ENCODE data around the gene BPIFA3. TPM values are rescaled to one million over a fixed set of nuclear protein-coding genes. Genes with fewer than 3 reads are reported as not detected.

Gene BPIFA3
- total and polyA plus RNA-seq, 2 of the 8 experiments (the other 6 are each of a cell fraction or from before 2014, with no cell fraction given) = not detected

DNA sequence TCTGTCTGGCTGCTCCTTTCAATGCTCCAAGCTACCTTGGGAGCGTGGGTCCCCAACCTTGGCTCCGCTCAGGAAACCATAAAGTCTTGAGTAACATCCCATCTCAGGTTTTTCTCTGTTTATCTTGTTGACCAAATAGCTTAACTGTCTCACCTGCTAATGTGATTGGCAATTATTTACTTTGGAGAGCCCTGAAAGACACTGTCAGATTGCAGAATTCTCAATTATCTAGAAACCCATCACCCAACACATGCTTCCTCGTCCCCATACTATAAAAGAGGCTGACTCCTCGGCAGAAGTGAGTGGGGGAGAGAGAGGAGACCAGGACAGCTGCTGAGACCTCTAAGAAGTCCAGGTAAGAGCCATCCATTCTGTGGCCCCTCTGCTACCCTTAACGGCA lies 18.5 kb downstream of the BPIFA3 start, which contains the start of gene BPIFA1:
BPIFA1 (plus strand) TSS at position 301 of the 400 bp plus-strand sequence. CDS start 1,716 bp downstream, outside the sequence.
- CTCF ChIA-PET (ENCODE audit: partially characterized antibody) = interaction anchor here (0.9 to 4.1 kb wide), 7 partner anchors 10 to 240 kb away, joined by 3 to 15 read pairs (median 4); no protein-coding TSS in a partner anchor
- FAIRE-seq = no peak
- 80% methylated on average over 5 of the region's 5 CpGs; no CpG with 5 or more reads in 1 of the 2 experiments for WGBS, 2 experiments (ENCODE audit: extremely low coverage in 1 of 2, insufficient coverage in 1 of 2, insufficient read length in 1 of 2, insufficient replicate concordance in 2 of 2, low coverage in 1 of 2, low lambda C conversion rate in 2 of 2, missing lambda C conversion rate in 1 of 2)
- no peak for TF ChIP-seq POLR2AphosphoS5 (IDR thresholded peaks at IDR 0.05; ENCODE audit: low read depth, low read length)
- TF ChIP-seq ZNF274 (IDR thresholded peaks at IDR 0.05; ENCODE audit: borderline replicate concordance, extremely low read depth, low read length) = no peak
- TF ChIP-seq BCL11A (IDR thresholded peaks at IDR 0.05; ENCODE audit: low read depth in 2 of 2, low read length in 2 of 2) = no peak
- no peak for TF ChIP-seq SAP30 (IDR thresholded peaks at IDR 0.05; ENCODE audit: insufficient read depth, insufficient replicate concordance, low read length)
- no peak for TF ChIP-seq BRCA1 (IDR thresholded peaks at IDR 0.05; ENCODE audit: low read depth, low read length)
- no peak for TF ChIP-seq EGR1 (IDR thresholded peaks at IDR 0.05; ENCODE audit: borderline replicate concordance, low read depth, low read length)
- no peak for TF ChIP-seq CBX8 (IDR thresholded peaks at IDR 0.05; ENCODE audit: borderline replicate concordance, low read depth, low read length)
- no peak for TF ChIP-seq SRF (IDR thresholded peaks at IDR 0.05; ENCODE audit: low read depth, low read length)
- TF ChIP-seq RBBP5 (IDR thresholded peaks at IDR 0.05; ENCODE audit: borderline replicate concordance, low read depth, low read length) = no peak
- TF ChIP-seq SUZ12 (IDR thresholded peaks at IDR 0.05; ENCODE audit: low read length) = no peak
- TF ChIP-seq KDM4A (IDR thresholded peaks at IDR 0.05; ENCODE audit: low read depth, low read length, severe bottlenecking) = no peak
- no peak for TF ChIP-seq TBP (IDR thresholded peaks at IDR 0.05; ENCODE audit: low read depth, low read length)
- no peak for TF ChIP-seq GTF2F1 (IDR thresholded peaks at IDR 0.05; ENCODE audit: borderline replicate concordance, low read depth, low read length)
- no peak for TF ChIP-seq RFX5 (IDR thresholded peaks at IDR 0.05; ENCODE audit: borderline replicate concordance, low read depth, low read length)
- no peak for TF ChIP-seq MAX (IDR thresholded peaks at IDR 0.05)

More for the DNA sequence above, 18.5 kb downstream of the BPIFA3 start, which contains the start of gene BPIFA1:
- Histone ChIP-seq H3K56ac (replicated peaks; ENCODE audit: insufficient read length, low read depth, low read length) (no peak within 1 kb of the TSS), H3K27me3 (replicated peaks in 1 of 4; ENCODE audit: control insufficient read depth in 3 of 4, extremely low read depth in 1 of 4, insufficient read depth in 3 of 4, low read length in 3 of 4) (no peaks in the 10 kb centered on the region), H3K27ac (ENCODE audit: low read depth, low read length) (no peak within 1 kb of the TSS), H2AK5ac (ENCODE audit: low read depth, low read length) (no peak within 1 kb of the TSS), H4K8ac (ENCODE audit: extremely low read depth, insufficient read depth, low read length) (no peak within 1 kb of the TSS), H3K23me2 (ENCODE audit: low read depth, low read length) (peaks cover 3% of the 10 kb centered on the region; the same call in 1 of the 2 replicates), H3K9ac (replicated peaks in 1 of 4; ENCODE audit: extremely low read depth in 1 of 4, low read depth in 3 of 4, low read length in 3 of 4) (no peak within 1 kb of the TSS), H2BK15ac (ENCODE audit: low read length) (no peak within 1 kb of the TSS), H3K4me2 (ENCODE audit: insufficient read depth in 1 of 2, low read depth in 2 of 2, low read length in 2 of 2) (no peak within 1 kb of the TSS), H3K79me1 (ENCODE audit: low read depth, low read length) (no peaks in the 10 kb centered on the region), H4K20me1 (replicated peaks in 1 of 2; ENCODE audit: control insufficient read depth in 1 of 2, insufficient read depth in 2 of 2, low read length in 2 of 2) (no peaks in the 10 kb centered on the region), H3K4me3 (ENCODE audit: extremely low read depth in 1 of 4, insufficient read depth in 2 of 4, low read depth in 3 of 4, low read length in 4 of 4) (no peak within 1 kb of the TSS), H2BK5ac (ENCODE audit: low read depth, low read length) (no peak within 1 kb of the TSS), H3K4me1 (replicated peaks in 1 of 4; ENCODE audit: control insufficient read depth in 3 of 4, insufficient read depth in 4 of 4, low read length in 3 of 4) (0 out of 7 replicates have a peak, but pooled peaks cover 0 to 3% (median 0%) of the 10 kb centered on the region in 4 experiments), H3K23ac (ENCODE audit: insufficient read length) (no peak within 1 kb of the TSS), H3K79me2 (ENCODE audit: control insufficient read depth in 1 of 2, insufficient read depth in 2 of 2, low read length in 2 of 2) (no peaks in the 10 kb centered on the region), H2BK12ac (ENCODE audit: low read depth, low read length) (no peak within 1 kb of the TSS), H3K18ac (ENCODE audit: extremely low read depth, low read length) (no peak within 1 kb of the TSS), H2AFZ (ENCODE audit: low read length) (no peak within 1 kb of the TSS), H3K4ac (replicated peaks; ENCODE audit: insufficient read length, low read depth, low read length) (no peak within 1 kb of the TSS), H3K14ac (ENCODE audit: insufficient read length) (no peak within 1 kb of the TSS), H2BK20ac (ENCODE audit: low read length) (no peak within 1 kb of the TSS), H2BK120ac (replicated peaks; ENCODE audit: low read depth, low read length) (no peak within 1 kb of the TSS), H3K9me3 (ENCODE audit: insufficient read depth in 2 of 2, low read depth in 1 of 2, low read length in 1 of 2) (no peaks in the 10 kb centered on the region), H4K91ac (replicated peaks; ENCODE audit: insufficient read length, low read length) (no peak within 1 kb of the TSS), H3K36me3 (ENCODE audit: control insufficient read depth in 2 of 4, insufficient read depth in 4 of 4, low read length in 3 of 4) (no peaks in the 10 kb centered on the region), H4K5ac (ENCODE audit: insufficient read length, low read depth, low read length) (no peak within 1 kb of the TSS)
- no peak for DNase-seq (ENCODE audit: low read depth in 1 of 2, low spot score in 2 of 2)
- POLR2A ChIA-PET (ENCODE audit: partially characterized antibody) = no interaction called here

Data from H1 (cell line).